Activated CD4-positive, alpha-beta T cell treated with anti-CD3 and anti-CD28 coated beads, Interleukin-2, amount 10 ng/mL, durations not matched to agents 24 days and 14 days (primary cell): ENCODE data around the gene CEP20. TPM values are rescaled to one million over a fixed set of nuclear protein-coding genes. Genes with fewer than 3 reads are reported as not detected.

ENCODE experiments used
- DNase-seq: peaks from one replicate; pipeline ENCODE4 v3.0.0; 2022
- H3K27ac Mint-ChIP-seq: one replicate; pipeline ENCODE4 v1.8.0; 2022; ENCODE audit warnings: mild to moderate bottlenecking, mixed read lengths
- H3K27me3 Mint-ChIP-seq: one replicate; pipeline ENCODE4 v1.8.0; 2022; ENCODE audit warnings: mixed read lengths
- H3K36me3 Mint-ChIP-seq: one replicate; pipeline ENCODE4 v1.8.0; 2022; ENCODE audit warnings: low read depth, mild to moderate bottlenecking, mixed read lengths
- H3K4me1 Mint-ChIP-seq: one replicate; pipeline ENCODE4 v1.8.0; 2021; ENCODE audit warnings: mixed read lengths
- H3K4me3 Mint-ChIP-seq: one replicate; pipeline ENCODE4 v1.8.0; 2022; ENCODE audit warnings: mild to moderate bottlenecking, moderate library complexity, mixed read lengths
- H3K9me3 Mint-ChIP-seq: one replicate; pipeline ENCODE4 v1.8.0; 2021; ENCODE audit warnings: mixed read lengths
- intact Hi-C: fragments of 100-400 bp; cut with micrococcal nuclease; formaldehyde crosslinking; loops from one replicate; pipeline ENCODE4 v1.15.1; 2023
- total RNA-seq: library from RNA; stranded (reverse); gene quantifications from 2 replicates; pipeline ENCODE4 v1.2.3, GENCODE V29; 2022

CEP20 gene
- total RNA-seq, 1 donor from 2014 or later: 39.2 TPM

DNA sequence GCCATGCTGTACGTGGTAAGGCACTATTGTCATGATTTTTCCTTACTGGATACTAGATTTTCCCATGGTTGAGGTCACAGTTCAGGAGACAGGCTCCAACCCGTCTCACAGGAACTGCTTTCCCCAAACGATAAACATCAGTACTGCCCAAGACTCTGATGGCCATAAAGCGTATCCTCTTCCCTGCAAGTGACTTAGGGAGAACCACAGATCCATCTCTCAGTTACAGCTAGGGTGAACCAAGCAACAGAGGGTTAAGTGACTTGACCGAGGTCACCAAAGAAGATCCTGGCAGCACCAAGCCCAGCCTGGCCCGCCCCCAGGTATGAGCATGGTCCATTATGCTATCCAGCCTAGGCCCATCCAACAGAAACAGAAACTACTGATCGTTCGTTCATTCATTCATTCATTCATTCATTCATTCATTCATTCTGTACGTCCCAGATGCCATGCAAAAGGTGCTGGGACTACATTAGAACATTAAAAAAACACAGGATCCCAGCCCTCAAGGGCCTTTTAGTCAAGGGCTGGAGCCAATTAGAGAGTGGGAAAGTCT lies 62.6 kb downstream of the CEP20 start:
- intact Hi-C loops: no loop called here
- no peak for DNase-seq
- no peak overlapping the region for H3K27ac Mint-ChIP-seq
- H3K4me1 Mint-ChIP-seq: no peaks in the 10 kb centered on the region
- no peaks in the 10 kb centered on the region for H3K9me3 Mint-ChIP-seq
- peaks cover 2% of the 10 kb centered on the region for H3K27me3 Mint-ChIP-seq
- no peaks in the 10 kb centered on the region for H3K36me3 Mint-ChIP-seq
- H3K4me3 Mint-ChIP-seq: no peak overlapping the region

DNA sequence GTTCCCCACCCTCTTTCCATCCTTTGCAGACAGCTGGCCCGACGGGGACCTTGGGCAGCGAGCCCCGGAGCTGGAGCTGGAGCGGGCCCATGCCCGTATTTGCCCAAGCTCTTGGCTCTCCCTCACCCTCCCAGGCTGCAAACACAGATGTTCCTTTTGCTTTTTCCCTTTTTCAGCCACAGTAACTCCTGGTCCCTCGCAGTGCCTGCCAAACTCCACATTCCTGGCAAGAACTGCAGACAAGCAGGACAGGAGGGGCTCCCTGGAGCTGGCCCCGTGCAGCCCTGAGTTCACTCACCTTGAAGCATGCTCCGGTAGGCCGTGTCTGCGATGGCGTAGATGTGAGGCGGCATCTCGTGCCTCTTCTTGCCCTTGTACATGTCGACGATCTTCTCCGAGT lies 65.4 kb downstream of the CEP20 start:
- Mint-ChIP-seq H3K36me3 (no peaks in the 10 kb centered on the region), H3K27me3 (peaks cover 2% of the 10 kb centered on the region), H3K4me3 (no peak overlapping the region), H3K4me1 (no peaks in the 10 kb centered on the region), H3K27ac (no peak overlapping the region), H3K9me3 (no peaks in the 10 kb centered on the region)
- intact Hi-C loops: loop anchor here (5.0 kb wide), 1 partner anchor 56 kb away; no protein-coding TSS in a partner anchor
- no peak for DNase-seq

DNA sequence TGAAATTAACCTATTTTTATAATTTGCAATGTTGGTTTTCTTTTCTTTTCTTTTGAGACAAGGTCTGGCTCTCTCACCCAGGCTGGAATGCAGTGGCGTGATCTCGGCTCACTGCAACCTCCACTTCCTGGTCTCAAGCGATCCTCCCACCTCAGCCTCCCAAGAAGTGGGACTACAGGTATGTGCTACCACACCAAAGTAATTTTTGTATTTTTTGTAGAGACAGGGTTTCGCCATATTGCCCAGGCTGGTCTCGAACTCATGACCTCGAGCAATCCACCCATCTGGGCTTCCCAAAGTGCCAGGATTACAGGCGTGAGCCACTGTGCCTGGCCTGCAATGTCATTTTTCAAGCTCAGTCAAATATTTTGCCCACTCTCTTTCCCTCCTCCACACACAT lies 67.6 kb downstream of the CEP20 start:
- Mint-ChIP-seq H3K36me3 (peaks cover 3% of the 10 kb centered on the region), H3K4me3 (no peak overlapping the region), H3K4me1 (no peaks in the 10 kb centered on the region), H3K27me3 (peaks cover 6% of the 10 kb centered on the region), H3K9me3 (peaks cover 10% of the 10 kb centered on the region), H3K27ac (no peak overlapping the region)
- intact Hi-C loops: loop anchor here (5.0 kb wide), 1 partner anchor 54 kb away; no protein-coding TSS in a partner anchor
- no peak for DNase-seq

DNA sequence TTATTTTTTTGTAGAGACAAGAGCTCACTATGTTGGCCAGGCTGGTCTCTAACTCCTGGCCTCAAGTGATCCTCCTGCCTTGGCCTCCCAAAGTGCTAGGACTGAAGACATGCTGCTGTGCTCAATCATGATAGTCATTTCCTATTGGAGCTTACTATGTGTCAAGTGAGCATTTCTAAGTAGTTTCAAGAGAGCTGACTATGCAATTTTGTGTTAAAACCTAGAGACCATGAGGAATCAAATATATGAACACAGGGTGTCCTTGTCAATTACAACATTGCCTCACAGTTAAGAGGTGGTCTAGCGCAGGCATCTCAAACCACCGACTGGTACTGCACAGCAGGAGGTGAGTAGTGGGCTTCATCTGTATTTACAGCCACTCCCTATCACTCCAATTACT lies 69.4 kb downstream of the CEP20 start:
- intact Hi-C loops: no loop called here
- no peak overlapping the region for H3K27ac Mint-ChIP-seq
- no peak for DNase-seq

DNA sequence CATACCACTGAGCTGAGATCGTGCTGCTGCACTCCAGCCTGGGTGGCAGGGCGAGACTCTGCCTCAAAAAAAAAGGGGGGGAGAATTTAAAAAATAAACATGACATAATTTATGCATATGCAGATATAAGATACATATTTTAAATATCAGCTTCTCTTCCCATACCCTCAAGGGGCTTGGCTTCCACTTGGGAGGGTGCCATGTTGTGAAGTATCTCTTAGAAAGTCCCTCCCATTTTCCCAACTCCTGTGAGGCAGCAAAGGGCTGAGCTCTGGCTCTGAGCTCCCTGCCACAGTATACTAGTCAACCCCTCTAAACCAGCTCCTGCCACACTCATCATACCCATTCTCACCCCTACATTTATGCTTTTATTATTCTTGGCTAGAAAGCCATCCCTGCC lies 71.0 kb downstream of the CEP20 start:
- Mint-ChIP-seq H3K4me3 (no peak overlapping the region), H3K4me1 (no peaks in the 10 kb centered on the region), H3K27ac (no peak overlapping the region), H3K9me3 (peaks cover 11% of the 10 kb centered on the region), H3K27me3 (peaks cover 8% of the 10 kb centered on the region), H3K36me3 (peaks cover 3% of the 10 kb centered on the region)
- no peak for DNase-seq
- intact Hi-C loops: no loop called here

More for the DNA sequence above, 69.4 kb downstream of the CEP20 start:
- Mint-ChIP-seq H3K27me3 (peaks cover 6% of the 10 kb centered on the region), H3K4me1 (no peaks in the 10 kb centered on the region), H3K36me3 (peaks cover 3% of the 10 kb centered on the region), H3K4me3 (no peak overlapping the region), H3K9me3 (peaks cover 11% of the 10 kb centered on the region)

DNA sequence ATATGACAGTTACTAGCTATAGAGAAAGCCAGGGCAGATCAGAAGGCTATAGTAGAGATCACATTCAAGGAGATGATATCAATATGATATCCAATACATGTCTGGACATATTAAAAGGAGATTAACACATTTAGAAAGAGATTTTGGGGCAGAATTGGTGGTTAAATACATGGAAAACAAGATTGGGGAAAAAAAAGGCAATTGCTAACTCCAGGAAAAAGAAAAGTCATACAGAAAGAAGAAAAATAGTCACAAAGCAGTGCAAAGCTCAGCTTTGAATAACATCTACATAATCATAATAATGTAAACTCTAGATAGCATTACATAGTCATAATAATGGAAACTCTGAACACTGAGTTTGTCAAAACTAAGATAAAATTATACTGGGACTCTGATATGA lies 72.2 kb downstream of the CEP20 start:
- no peaks in the 10 kb centered on the region for H3K4me1 Mint-ChIP-seq
- peaks cover 11% of the 10 kb centered on the region for H3K27me3 Mint-ChIP-seq
- H3K9me3 Mint-ChIP-seq: peaks cover 11% of the 10 kb centered on the region
- intact Hi-C loops: no loop called here
- peaks cover 3% of the 10 kb centered on the region for H3K36me3 Mint-ChIP-seq
- no peak overlapping the region for H3K4me3 Mint-ChIP-seq
- no peak overlapping the region for H3K27ac Mint-ChIP-seq
- no peak for DNase-seq

Other genes starting within 250 kb of the CEP20 start
- gene MARF1, start 245.4 kb downstream of the CEP20 start, total RNA-seq: 55.6 and 56.2 TPM in 2 replicates
- gene NDE1, start 238.4 kb downstream of the CEP20 start, total RNA-seq: 85.4 and 85.8 TPM in 2 replicates
- 0.05 TPM in 1 of 2 replicates, not detected in the other for gene MYH11, start 31.6 kb downstream of the CEP20 start, total RNA-seq
- gene ABCC1, start 61.0 kb upstream of the CEP20 start, total RNA-seq: 92.2 and 93.5 TPM in 2 replicates